ENCODE results near the gene MCF2L2. TPM values are rescaled to one million over a fixed set of nuclear protein-coding genes. Genes with fewer than 3 reads are reported as not detected.

MCF2L2 gene
- polyA plus RNA-seq, 1 experiment, result 0.11 TPM

GRCh38 chr3:183378545-183378944 is 49.9 kb downstream of the MCF2L2 start:
- no peak for DNase-seq (ENCODE audit: low read depth)
- Histone ChIP-seq H3K36me3 (ENCODE audit: control insufficient read depth, insufficient read depth, low read length) (no peaks in the 10 kb centered on the region), H3K27me3 (ENCODE audit: control insufficient read depth, insufficient read depth, low read length) (no peaks in the 10 kb centered on the region; the same call in 1 of the 2 replicates), H3K4me3 (ENCODE audit: low read depth, low read length) (no peak overlapping the region)
- CTCF ChIA-PET, result interaction anchor here (0.6 to 9.2 kb wide), 3 partner anchors 23 to 253 kb away, joined by 3 to 284 read pairs (median 3); no protein-coding TSS in a partner anchor
- POLR2A ChIA-PET, result no interaction called here
- TF ChIP-seq, protein P1, sequence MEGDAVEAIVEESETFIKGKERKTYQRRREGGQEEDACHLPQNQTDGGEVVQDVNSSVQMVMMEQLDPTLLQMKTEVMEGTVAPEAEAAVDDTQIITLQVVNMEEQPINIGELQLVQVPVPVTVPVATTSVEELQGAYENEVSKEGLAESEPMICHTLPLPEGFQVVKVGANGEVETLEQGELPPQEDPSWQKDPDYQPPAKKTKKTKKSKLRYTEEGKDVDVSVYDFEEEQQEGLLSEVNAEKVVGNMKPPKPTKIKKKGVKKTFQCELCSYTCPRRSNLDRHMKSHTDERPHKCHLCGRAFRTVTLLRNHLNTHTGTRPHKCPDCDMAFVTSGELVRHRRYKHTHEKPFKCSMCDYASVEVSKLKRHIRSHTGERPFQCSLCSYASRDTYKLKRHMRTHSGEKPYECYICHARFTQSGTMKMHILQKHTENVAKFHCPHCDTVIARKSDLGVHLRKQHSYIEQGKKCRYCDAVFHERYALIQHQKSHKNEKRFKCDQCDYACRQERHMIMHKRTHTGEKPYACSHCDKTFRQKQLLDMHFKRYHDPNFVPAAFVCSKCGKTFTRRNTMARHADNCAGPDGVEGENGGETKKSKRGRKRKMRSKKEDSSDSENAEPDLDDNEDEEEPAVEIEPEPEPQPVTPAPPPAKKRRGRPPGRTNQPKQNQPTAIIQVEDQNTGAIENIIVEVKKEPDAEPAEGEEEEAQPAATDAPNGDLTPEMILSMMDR (IDR thresholded peaks at IDR 0.05; ENCODE audit: insufficient read depth, low read depth, low read length), result no peak

GRCh38 chr3:183378008-183378407 is 50.4 kb downstream of the MCF2L2 start:
- TF ChIP-seq, protein P1 (IDR thresholded peaks at IDR 0.05; ENCODE audit: insufficient read depth, low read depth, low read length), result no peak
- DNase-seq (ENCODE audit: low read depth), result no peak
- no peaks in the 10 kb centered on the region; the same call in 1 of the 2 replicates for H3K27me3 ChIP-seq (ENCODE audit: control insufficient read depth, insufficient read depth, low read length)
- no peak overlapping the region for H3K4me3 ChIP-seq (ENCODE audit: low read depth, low read length)
- POLR2A ChIA-PET, result no interaction called here
- H3K36me3 ChIP-seq (ENCODE audit: control insufficient read depth, insufficient read depth, low read length), result no peaks in the 10 kb centered on the region
- CTCF ChIA-PET, result interaction anchor here (0.6 to 9.2 kb wide), 3 partner anchors 23 to 253 kb away, joined by 3 to 284 read pairs (median 3); no protein-coding TSS in a partner anchor

DNA sequence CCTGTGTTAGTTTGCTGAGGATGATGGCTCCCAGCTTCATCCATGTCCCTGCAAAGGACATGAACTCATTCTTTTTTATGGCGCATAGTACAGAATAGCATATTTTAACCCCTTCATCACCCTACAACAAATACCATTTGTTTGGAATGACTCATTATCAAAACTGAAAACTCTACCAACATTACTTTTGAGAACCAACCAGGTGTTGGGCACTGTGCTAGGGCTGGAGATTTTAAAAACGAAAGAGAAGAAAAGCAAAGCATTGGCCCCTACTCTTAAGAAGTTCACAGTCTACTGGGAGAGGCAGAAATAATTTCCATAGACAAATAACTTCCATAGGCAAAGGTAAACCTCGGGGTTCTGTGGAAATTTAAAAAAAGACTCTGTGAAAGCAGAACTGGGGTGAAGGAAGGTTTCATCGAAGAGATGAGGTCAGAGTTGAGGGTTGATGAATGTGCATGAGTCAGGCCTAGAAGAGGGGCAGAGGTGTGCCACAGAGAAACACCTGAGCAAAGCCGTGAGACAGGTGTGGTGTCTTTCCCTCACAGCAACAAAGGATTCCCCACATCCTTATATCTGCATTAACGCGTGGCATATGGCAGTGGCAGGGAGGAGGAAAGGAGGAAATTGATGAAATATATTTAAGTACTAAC is 51.0 kb downstream of the MCF2L2 start:
- no peaks in the 10 kb centered on the region for H3K36me3 ChIP-seq (ENCODE audit: control insufficient read depth, insufficient read depth, low read length)
- TF ChIP-seq, protein P1 (IDR thresholded peaks at IDR 0.05; ENCODE audit: insufficient read depth, low read depth, low read length), result no peak
- no peak for DNase-seq (ENCODE audit: low read depth)
- H3K4me3 ChIP-seq (ENCODE audit: low read depth, low read length), result no peak overlapping the region
- no peaks in the 10 kb centered on the region for H3K27me3 ChIP-seq (ENCODE audit: control insufficient read depth, insufficient read depth, low read length)
- POLR2A ChIA-PET, result no interaction called here
- CTCF ChIA-PET, result no interaction called here

GRCh38 chr3:183375787-183376186 is 52.6 kb downstream of the MCF2L2 start:
- POLR2A ChIA-PET, result no interaction called here
- no peaks in the 10 kb centered on the region for H3K36me3 ChIP-seq (ENCODE audit: control insufficient read depth, insufficient read depth, low read length)

DNA sequence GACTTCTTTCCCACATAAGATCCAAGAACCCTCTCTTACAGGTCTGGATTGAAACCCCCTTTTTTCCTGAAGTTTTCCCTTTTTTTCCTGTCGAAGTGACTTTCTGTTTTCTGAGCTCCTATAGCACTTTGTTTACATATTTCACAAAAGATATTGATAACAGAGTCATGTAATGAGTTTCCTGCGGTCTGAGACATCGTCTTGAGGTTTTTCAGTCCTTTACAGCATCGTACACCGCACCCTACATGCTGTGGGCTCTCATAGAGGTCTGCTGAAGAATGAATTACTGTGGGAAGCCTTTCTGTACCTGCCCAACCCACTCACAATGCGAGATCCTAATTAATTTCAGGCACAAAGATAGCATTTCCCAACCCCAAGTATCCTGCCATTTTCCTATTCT is 53.1 kb downstream of the MCF2L2 start:
- TF ChIP-seq, protein P1 (IDR thresholded peaks at IDR 0.05; ENCODE audit: insufficient read depth, low read depth, low read length), result no peak
- DNase-seq (ENCODE audit: low read depth), result no peak
- no peaks in the 10 kb centered on the region for H3K36me3 ChIP-seq (ENCODE audit: control insufficient read depth, insufficient read depth, low read length)
- ChIA-PET CTCF (interaction anchor here (1.2 to 3.1 kb wide), 2 partner anchors 191 to 252 kb away, joined by 4 to 10 read pairs; no protein-coding TSS in a partner anchor), POLR2A (no interaction called here)
- no peak overlapping the region for H3K4me3 ChIP-seq (ENCODE audit: low read depth, low read length)
- no peaks in the 10 kb centered on the region for H3K27me3 ChIP-seq (ENCODE audit: control insufficient read depth, insufficient read depth, low read length)

More at GRCh38 chr3:183375787-183376186, 52.6 kb downstream of the MCF2L2 start:
- CTCF ChIA-PET, result interaction anchor here (0.8 to 3.1 kb wide), 2 partner anchors 191 to 252 kb away, joined by 3 to 10 read pairs; no protein-coding TSS in a partner anchor
- Histone ChIP-seq H3K4me3 (ENCODE audit: low read depth, low read length) (no peak overlapping the region), H3K27me3 (ENCODE audit: control insufficient read depth, insufficient read depth, low read length) (no peaks in the 10 kb centered on the region)
- TF ChIP-seq, protein P1 (IDR thresholded peaks at IDR 0.05; ENCODE audit: insufficient read depth, low read depth, low read length), result no peak
- DNase-seq (ENCODE audit: low read depth), result no peak

Measured in BJ (cell line).